K562 (cell line): Measurements from ENCODE around the gene KAT2B. TPM values are rescaled to one million over a fixed set of nuclear protein-coding genes. Genes with fewer than 3 reads are reported as not detected.
A peak's percentile ranks its signal among the peaks of the same experiment; 100 is the strongest.

Experiments
- ATAC-seq: fragments of 200-7000 bp; cut with Tn5 transposase; 3 replicates; pipeline ENCODE4 v1.9.1; 2020; ENCODE audit warnings: moderate library complexity
- BruUV-seq: library from RNA; stranded (reverse); fragments of 400-500 nt; replicated peaks from 2 replicates; lab custom pipeline; 2021; lab: Mats Ljungman, UMichigan
- CTCF ChIA-PET: fragments of 300-600 bp; formaldehyde crosslinking; extraction: SDS; loops from one replicate; lab custom pipeline; 2021; ENCODE audit warnings: low intra/inter-chr PET ratio; lab: Yijun Ruan, JAX
- POLR2A ChIA-PET: fragments of 300-600, 350-650 bp; sonication (Branson Sonifier 250); formaldehyde crosslinking; extraction: SDS; loops from one replicate; lab custom pipeline; 2021; ENCODE audit warnings: antibody characterized with exemption, inconsistent platforms; lab: Yijun Ruan, JAX
- DNase-seq, 4 experiments: peaks; one replicate each; pipeline versions ENCODE4 v3.0.0 to v3.0.0-alpha.2; 2011 to 2018; ENCODE audit warnings: low spot score in 3 of 4, mixed read lengths in 3 of 4; ENCODE audit errors: extremely low read depth in 1 of 4
- FAIRE-seq: peaks from 2 replicates; lab custom pipeline; 2011; peaks lifted over from hg19 to GRCh38; lab: Jason Lieb, UNC
- H2AFZ ChIP-seq: 2 replicates; pipeline ENCODE4 v1.6.0; 2011; ENCODE audit warnings: low read depth, low read length, control low read depth, inconsistent platforms
- H3K27ac ChIP-seq: fragments of 200-600 bp; 3 replicates; pipeline ENCODE4 v1.8.0; 2011; ENCODE audit warnings: low read depth, mild to moderate bottlenecking, control low read depth, inconsistent platforms, low read length, moderate library complexity, mixed read lengths; ENCODE audit errors: extremely low read depth
- H3K27me3 ChIP-seq, 2 experiments: fragments of 300-600 bp in 1 of 2; 2 replicates in 1 of 2; 3 replicates in 1 of 2; pipeline versions ENCODE4 v1.6.0 to v1.8.0; 2011; ENCODE audit warnings: inconsistent platforms in 2 of 2, low read length in 2 of 2, mild to moderate bottlenecking in 1 of 2, mixed read lengths in 1 of 2, moderate library complexity in 1 of 2; ENCODE audit not compliant: control insufficient read depth in 2 of 2, insufficient read depth in 2 of 2
- H3K36me3 ChIP-seq: fragments of 300-600 bp; 3 replicates; pipeline ENCODE4 v1.8.0; 2011; ENCODE audit warnings: mild to moderate bottlenecking, low read length, inconsistent platforms; ENCODE audit not compliant: control insufficient read depth, insufficient read depth
- H3K4me1 ChIP-seq, 2 experiments: fragments of 200-600 bp in 1 of 2; replicated peaks in 1 of 2; 2 replicates in 1 of 2; 3 replicates in 1 of 2; pipeline versions ENCODE4 v1.5.1 to v1.8.0; 2011; ENCODE audit warnings: inconsistent platforms in 2 of 2, low read length in 2 of 2, mild to moderate bottlenecking in 1 of 2, mixed read lengths in 1 of 2, moderate library complexity in 1 of 2; ENCODE audit not compliant: control insufficient read depth in 2 of 2, insufficient read depth in 2 of 2
- H3K4me2 ChIP-seq: 2 replicates; pipeline ENCODE4 v1.6.1; 2011; ENCODE audit warnings: low read length, control low read depth, inconsistent platforms, mixed read lengths; ENCODE audit not compliant: insufficient read depth
- H3K4me3 ChIP-seq: fragments of 200-600 bp; sonication (generic), shearing (Covaris generic); 2 replicates; pipeline ENCODE4 v1.5.1; 2016; ENCODE audit warnings: control low read depth, inconsistent platforms
- H3K79me2 ChIP-seq: fragments of 200-600 bp; 3 replicates; pipeline ENCODE4 v1.8.0; 2011; ENCODE audit warnings: low read length, inconsistent platforms; ENCODE audit not compliant: control insufficient read depth, insufficient read depth
- H3K9ac ChIP-seq, 2 experiments: 2 replicates each; pipeline versions ENCODE4 v1.6.0 to v1.6.1; 2011; ENCODE audit warnings: low read depth in 2 of 2, low read length in 2 of 2, control low read depth in 1 of 2, inconsistent platforms in 1 of 2, mild to moderate bottlenecking in 1 of 2, mixed read lengths in 1 of 2; ENCODE audit not compliant: insufficient read depth in 1 of 2
- H3K9me1 ChIP-seq: one replicate; pipeline ENCODE4 v1.6.0; 2011; ENCODE audit warnings: inconsistent platforms, mild to moderate bottlenecking, low read length, moderate library complexity; ENCODE audit not compliant: control insufficient read depth, insufficient read depth
- H3K9me3 ChIP-seq: replicated peaks from 2 replicates; pipeline ENCODE4 v1.5.1; 2011; ENCODE audit warnings: low read depth, low read length, inconsistent platforms; ENCODE audit not compliant: control insufficient read depth, insufficient read depth
- H4K20me1 ChIP-seq: replicated peaks from 2 replicates; pipeline ENCODE4 v1.6.1; 2011; ENCODE audit warnings: low read length, inconsistent platforms, mixed read lengths; ENCODE audit not compliant: control insufficient read depth, insufficient read depth
- CEBPB ChIP-seq: fragments of 450-650 bp; IDR thresholded peaks from 2 replicates; pipeline ENCODE4 v1.6.1; 2016; ENCODE audit warnings: missing genetic modification characterization, missing compliant biosample characterization
- CEBPG ChIP-seq, 3 experiments: fragments of 200-800 bp in 1 of 3; sonication (Bioruptor generic) in 1 of 3; sonication (generic) in 1 of 3; formaldehyde crosslinking in 1 of 3; IDR thresholded peaks in 2 of 3; conservative IDR thresholded peaks in 1 of 3; 2 replicates each; pipeline versions ENCODE4 v1.6.1 to v1.8.0; 2016 to 2022; ENCODE audit warnings: missing compliant biosample characterization in 2 of 3, missing genetic modification characterization in 2 of 3, mild to moderate bottlenecking in 1 of 3, missing genetic modification reagents in 1 of 3
- EWSR1 ChIP-seq: fragments of 450-650 bp; IDR thresholded peaks from 2 replicates; pipeline ENCODE4 v1.6.1; 2018; ENCODE audit warnings: borderline replicate concordance, mild to moderate bottlenecking, low read depth, moderate library complexity; ENCODE audit not compliant: partially characterized antibody
- FOXK2 ChIP-seq, 2 experiments: fragments of 450-650 bp; IDR thresholded peaks in 1 of 2; conservative IDR thresholded peaks in 1 of 2; 2 replicates each; pipeline ENCODE4 v1.6.1; 2016; ENCODE audit warnings: low read depth in 2 of 2, mild to moderate bottlenecking in 1 of 2
- MEF2D ChIP-seq: conservative IDR thresholded peaks from 2 replicates; pipeline ENCODE4 v1.6.1; 2016; ENCODE audit warnings: low read depth, missing genetic modification characterization, missing compliant biosample characterization
- PML ChIP-seq: IDR thresholded peaks from 2 replicates; pipeline ENCODE4 v1.6.1; 2012; ENCODE audit warnings: low read length, inconsistent platforms
- ZNF507 ChIP-seq: conservative IDR thresholded peaks from 2 replicates; pipeline ENCODE4 v1.6.1; 2017; ENCODE audit warnings: missing genetic modification characterization, missing compliant biosample characterization
- WGBS: fragments of 100-300 bp; shearing (Covaris generic); methylation state at CpG from one replicate; pipeline ENCODE4 v1.1.6; 2016; ENCODE audit warnings: low coverage, mixed read lengths; ENCODE audit not compliant: insufficient coverage; ENCODE audit errors: missing lambda C conversion rate; 5-methylcytosine and 5-hydroxymethylcytosine counted together
- in situ Hi-C: fragments of 300-500 bp; cut with MboI; formaldehyde crosslinking; loops from 4 replicates; pipeline ENCODE4 v1.15.0; 2018; ENCODE audit warnings: inconsistent platforms, mixed read lengths
- intact Hi-C: fragments of 100-400 bp; cut with micrococcal nuclease; formaldehyde crosslinking; loops from 2 replicates; pipeline ENCODE4 v1.14.2; 2022
- polyA plus RNA-seq, 8 experiments: library from polyadenylated mRNA; depleted of rRNA in 4 of 8; stranded (reverse) in 5 of 8; unstranded in 3 of 8; fragments of >200 nt; fragmentation: Nextera tagmentation in 2 of 8; fragmentation: Illumina TruSeq in 1 of 8; extraction: Ambion mirVana in 2 of 8; extraction: Trizol in 1 of 8; gene quantifications; 2 replicates each; pipeline versions ENCODE4 v1.2.1 to v1.2.3, GENCODE V29; 2011 to 2014; ENCODE audit warnings: inconsistent platforms in 1 of 8, missing spikeins in 1 of 8
- total RNA-seq, 7 experiments: library from RNA; depleted of rRNA in 6 of 7; stranded (reverse); fragments of >200 nt in 6 of 7; fragmentation: Illumina TruSeq in 2 of 7; extraction: Trizol in 2 of 7; gene quantifications; 2 replicates each; pipeline versions ENCODE4 v1.2.1 to v1.2.3, GENCODE V29; 2011 to 2021; ENCODE audit warnings: low replicate concordance in 1 of 7
- TF ChIP-seq, protein P1 (sequence below): fragments of 450-650 bp; conservative IDR thresholded peaks from 2 replicates; pipeline ENCODE4 v1.6.1; 2016; ENCODE audit warnings: missing genetic modification characterization, low read depth, mild to moderate bottlenecking, missing compliant biosample characterization, moderate library complexity

KAT2B gene
- total and polyA plus RNA-seq, 9 of the 15 experiments (the other 6 are each of a cell fraction or from before 2014, with no cell fraction given), result 3.3 to 14.9 (median 12.2) TPM

DNA sequence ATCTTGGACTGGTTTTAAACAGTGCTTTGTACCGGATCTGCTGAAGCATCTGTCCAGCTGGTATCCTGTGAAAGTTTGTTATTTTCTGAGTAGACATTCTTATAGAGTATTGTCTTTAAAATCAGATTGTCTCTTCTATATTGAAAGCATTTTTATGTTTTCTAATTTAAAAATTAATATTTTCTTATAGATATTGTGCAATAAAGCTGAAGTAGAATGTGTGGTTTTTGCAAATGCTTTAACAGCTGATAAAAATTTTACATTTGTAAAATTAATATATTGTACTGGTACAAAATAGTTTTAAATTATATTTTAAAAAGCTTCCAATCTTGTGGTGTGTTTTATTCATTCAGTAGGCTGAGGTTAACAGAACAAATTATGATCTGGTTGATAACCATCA lies 113.8 kb downstream of the KAT2B start:
- in situ Hi-C loops, result no loop called here
- intact Hi-C loops, result no loop called here
- H3K36me3 ChIP-seq, result peaks cover 55% of the 10 kb centered on the region
- H3K27ac ChIP-seq, result no peak overlapping the region
- no peak for ATAC-seq
- no peaks in the 10 kb centered on the region for H3K9me3 ChIP-seq
- H3K4me2 ChIP-seq, result no peak overlapping the region
- no peak overlapping the region for H2AFZ ChIP-seq
- POLR2A ChIA-PET, result interaction anchor here (0.9 to 2.1 kb wide), 3 partner anchors 7 to 11 kb away, joined by 3 to 9 read pairs (median 6); no protein-coding TSS in a partner anchor
- H4K20me1 ChIP-seq, result no peaks in the 10 kb centered on the region
- TF ChIP-seq EWSR1 (no peak), MEF2D (tag) (no peak), CEBPG (CRISPR knock-in tag; IDR thresholded peaks at IDR 0.05) (no peak), CEBPG (tag; conservative IDR thresholded peaks at IDR 0.05 in 1 of 2, IDR thresholded peaks at IDR 0.05 in 1 of 2) (peak; percentile 27 to 90; a peak in 3 of 4 replicates), CEBPB (tag) (peak; percentile 74), PML (no peak), ZNF507 (tag) (no peak), FOXK2 (conservative IDR thresholded peaks at IDR 0.05 in 1 of 2, IDR thresholded peaks at IDR 0.05 in 1 of 2; ENCODE audit: low read depth in 2 of 2) (no peak)
- TF ChIP-seq, protein P1, sequence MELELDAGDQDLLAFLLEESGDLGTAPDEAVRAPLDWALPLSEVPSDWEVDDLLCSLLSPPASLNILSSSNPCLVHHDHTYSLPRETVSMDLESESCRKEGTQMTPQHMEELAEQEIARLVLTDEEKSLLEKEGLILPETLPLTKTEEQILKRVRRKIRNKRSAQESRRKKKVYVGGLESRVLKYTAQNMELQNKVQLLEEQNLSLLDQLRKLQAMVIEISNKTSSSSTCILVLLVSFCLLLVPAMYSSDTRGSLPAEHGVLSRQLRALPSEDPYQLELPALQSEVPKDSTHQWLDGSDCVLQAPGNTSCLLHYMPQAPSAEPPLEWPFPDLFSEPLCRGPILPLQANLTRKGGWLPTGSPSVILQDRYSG, result no peak
- TF ChIP-seq, all 486 proteins: peak for 2
- BruUV-seq, result no TSS peak
- 90% methylated on average over 1 of the region's 1 CpG for WGBS
- CTCF ChIA-PET, result interaction anchor here (0.7 kb wide), 1 partner anchor 753 kb away, joined by 3 read pairs; no protein-coding TSS in a partner anchor
- Histone ChIP-seq H3K9ac (no peak overlapping the region), H3K79me2 (no peaks in the 10 kb centered on the region), H3K4me3 (no peak overlapping the region), H3K9me1 (no peaks in the 10 kb centered on the region), H3K27me3 (no peaks in the 10 kb centered on the region), H3K4me1 (no peaks in the 10 kb centered on the region)
- FAIRE-seq (no peak), DNase-seq (no peak)
